Activated CD4-positive, CD25-positive, alpha-beta regulatory T cell (primary cell): ENCODE measurements around the gene ZDHHC23.

Experiments used
- DNase-seq, 4 experiments: peaks; one replicate each; lab custom pipeline; 2025; lab: John Stamatoyannopoulos, UW

The ZDHHC23 gene

GRCh38 chr3:113947372-113948014, at the start of gene ZDHHC23:
Gene ZDHHC23 (plus strand): TSS chr3:113948013. CDS start chr3:113948803, 790 bp downstream.
- DNase-seq = peak; percentile 22 to 43 (median 41)

GRCh38 chr3:113898892-113899291, 48.9 kb upstream of the ZDHHC23 start:
- no peak for DNase-seq

GRCh38 chr3:113906568-113907140, 41.2 kb upstream of the ZDHHC23 start:
- DNase-seq = no peak

- no peak for DNase-seq
These were observed 39.7 kb upstream of the ZDHHC23 start for GRCh38 chr3:113908133-113908532.

GRCh38 chr3:113910966-113911365, 36.8 kb upstream of the ZDHHC23 start:
- no peak for DNase-seq

GRCh38 chr3:113912552-113913236, 35.1 kb upstream of the ZDHHC23 start:
- no peak for DNase-seq

- DNase-seq = no peak
These were observed 33.2 kb upstream of the ZDHHC23 start for GRCh38 chr3:113914646-113915045.

GRCh38 chr3:113927556-113927955, 20.3 kb upstream of the ZDHHC23 start:
- DNase-seq = no peak

GRCh38 chr3:113946831-113947230, 982 bp upstream of the ZDHHC23 start:
- DNase-seq = no peak

- peak in 2 of 4 experiments; percentile 3 to 6 for DNase-seq
These were observed 453 bp downstream of the ZDHHC23 start for GRCh38 chr3:113948015-113948917.

GRCh38 chr3:113952921-113953320, 5.1 kb downstream of the ZDHHC23 start:
- no peak for DNase-seq

GRCh38 chr3:113953677-113954076, 5.9 kb downstream of the ZDHHC23 start:
- DNase-seq = no peak

- no peak for DNase-seq
These were observed 6.4 kb downstream of the ZDHHC23 start for GRCh38 chr3:113954091-113954685.

- no peak for DNase-seq
These were observed 16.1 kb downstream of the ZDHHC23 start for GRCh38 chr3:113963879-113964278.

GRCh38 chr3:113966172-113966571, 18.4 kb downstream of the ZDHHC23 start:
- no peak for DNase-seq

GRCh38 chr3:113968986-113969385, 21.2 kb downstream of the ZDHHC23 start:
- DNase-seq = no peak

- DNase-seq = no peak
These were observed 30.0 kb downstream of the ZDHHC23 start for GRCh38 chr3:113977822-113978221.

- DNase-seq = no peak
These were observed 32.1 kb downstream of the ZDHHC23 start for GRCh38 chr3:113979916-113980315.

- DNase-seq = no peak
These were observed 34.0 kb downstream of the ZDHHC23 start for GRCh38 chr3:113981803-113982202.

- no peak for DNase-seq
These were observed 35.7 kb downstream of the ZDHHC23 start for GRCh38 chr3:113983544-113983943.

- no peak for DNase-seq
These were observed 37.7 kb downstream of the ZDHHC23 start for GRCh38 chr3:113985541-113985940.

GRCh38 chr3:114005481-114005880, 57.7 kb downstream of the ZDHHC23 start:
- no peak for DNase-seq
